ENCODE measurements around the gene TVP23C.

TVP23C gene

DNA sequence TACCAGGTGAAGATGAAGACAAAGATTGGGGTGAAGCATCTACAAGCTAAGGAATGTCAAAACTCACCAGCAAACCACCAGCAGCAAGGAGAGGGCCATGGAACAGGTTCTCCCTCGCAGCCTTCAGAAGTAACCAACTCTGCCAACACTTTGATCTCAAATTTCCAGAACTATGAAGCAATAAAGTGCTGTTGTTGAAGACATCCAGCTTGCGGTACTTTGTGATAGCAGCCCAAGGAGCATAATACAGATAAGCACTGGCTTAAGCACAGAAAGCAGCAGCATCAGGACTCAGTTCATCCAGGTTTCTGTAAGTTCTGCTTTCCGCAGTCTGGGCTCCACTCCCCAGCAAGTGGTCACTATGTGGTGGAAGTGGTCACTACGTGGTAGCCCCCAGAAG is 79.9 kb downstream of the TVP23C start:
- TF ChIP-seq POLR2AphosphoS5 (IDR thresholded peaks at IDR 0.05; ENCODE audit: low read depth, low read length) (no peak), POU2F2 (IDR thresholded peaks at IDR 0.05; ENCODE audit: low read depth, low read length) (no peak), POLR2A (IDR thresholded peaks at IDR 0.05; ENCODE audit: low read depth, low read length) (no peak)
- DNase-seq (ENCODE audit: insufficient read length, low spot score) (no peak), FAIRE-seq (no peak)

DNA sequence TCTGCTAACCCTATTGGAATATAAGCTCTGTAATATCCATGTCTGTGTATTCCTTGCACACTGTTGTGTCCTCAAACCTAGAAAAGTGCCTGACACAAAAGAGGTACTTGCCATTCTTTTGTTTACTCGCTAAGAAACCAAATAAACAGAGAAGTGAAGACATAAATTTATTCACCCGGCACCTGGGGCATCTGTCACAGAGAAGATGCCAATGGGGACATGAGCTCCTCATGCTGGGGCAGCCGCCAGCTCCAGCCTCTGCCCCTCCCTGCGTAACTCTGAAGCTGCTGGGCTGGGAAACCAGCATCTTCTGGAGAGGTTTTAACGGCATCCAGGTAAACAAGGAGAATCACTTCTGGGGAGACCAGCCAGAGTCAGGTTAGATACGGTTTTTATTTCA is 80.8 kb downstream of the TVP23C start:
- FAIRE-seq: no peak
- no peak for DNase-seq (ENCODE audit: insufficient read length, low spot score)
- TF ChIP-seq PAX5 (IDR thresholded peaks at IDR 0.05; ENCODE audit: insufficient read depth, low read length, severe bottlenecking) (no peak), POU2F2 (IDR thresholded peaks at IDR 0.05; ENCODE audit: low read depth, low read length) (no peak), TAF1 (IDR thresholded peaks at IDR 0.05; ENCODE audit: low read depth, low read length) (no peak), SPI1 (IDR thresholded peaks at IDR 0.05; ENCODE audit: low read depth, low read length) (no peak), POLR2AphosphoS5 (IDR thresholded peaks at IDR 0.05; ENCODE audit: low read depth, low read length) (no peak), POLR2A (IDR thresholded peaks at IDR 0.05; ENCODE audit: low read depth, low read length) (no peak)

DNA sequence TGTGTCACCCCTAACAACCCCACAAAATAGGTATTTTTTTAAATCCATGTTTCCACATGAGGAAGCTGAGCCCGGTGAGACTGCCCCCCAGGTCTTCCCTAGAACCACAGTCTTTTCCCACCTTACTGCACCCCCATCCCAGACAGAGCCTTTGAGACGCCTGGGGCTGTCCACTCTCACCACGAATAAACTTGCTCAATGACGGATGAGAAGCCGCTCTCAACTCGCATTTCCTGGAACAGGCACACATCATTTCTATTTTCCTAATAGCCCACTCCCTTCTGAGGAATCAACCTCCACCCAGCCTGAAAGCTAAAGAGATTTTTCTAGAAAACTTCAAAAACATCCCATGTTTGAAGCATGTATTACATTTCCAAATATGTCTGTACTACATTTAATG is 81.8 kb downstream of the TVP23C start:
- no peak for DNase-seq (ENCODE audit: insufficient read length, low spot score)
- TF ChIP-seq SPI1 (IDR thresholded peaks at IDR 0.05; ENCODE audit: low read depth, low read length) (no peak), POLR2A (IDR thresholded peaks at IDR 0.05; ENCODE audit: low read depth, low read length) (no peak), POLR2AphosphoS5 (IDR thresholded peaks at IDR 0.05; ENCODE audit: low read depth, low read length) (no peak), PAX5 (IDR thresholded peaks at IDR 0.05; ENCODE audit: insufficient read depth, low read length, severe bottlenecking) (no peak), TAF1 (IDR thresholded peaks at IDR 0.05; ENCODE audit: low read depth, low read length) (no peak)
- no peak for FAIRE-seq

- FAIRE-seq: no peak
- no peak for DNase-seq (ENCODE audit: insufficient read length, low spot score)
- TF ChIP-seq TAF1 (IDR thresholded peaks at IDR 0.05; ENCODE audit: low read depth, low read length) (no peak), POLR2AphosphoS5 (IDR thresholded peaks at IDR 0.05; ENCODE audit: low read depth, low read length) (no peak), POLR2A (IDR thresholded peaks at IDR 0.05; ENCODE audit: low read depth, low read length) (no peak), PAX5 (IDR thresholded peaks at IDR 0.05; ENCODE audit: insufficient read depth, low read length, severe bottlenecking) (no peak), POU2F2 (IDR thresholded peaks at IDR 0.05; ENCODE audit: low read depth, low read length) (no peak), SPI1 (IDR thresholded peaks at IDR 0.05; ENCODE audit: low read depth, low read length) (no peak)
Measured at GRCh38 chr17:15480204-15480603, 83.1 kb downstream of the TVP23C start.

- DNase-seq (ENCODE audit: insufficient read length, low spot score): no peak
- no peak for FAIRE-seq
- TF ChIP-seq PAX5 (IDR thresholded peaks at IDR 0.05; ENCODE audit: insufficient read depth, low read length, severe bottlenecking) (no peak), POU2F2 (IDR thresholded peaks at IDR 0.05; ENCODE audit: low read depth, low read length) (no peak), POLR2AphosphoS5 (IDR thresholded peaks at IDR 0.05; ENCODE audit: low read depth, low read length) (no peak), POLR2A (IDR thresholded peaks at IDR 0.05; ENCODE audit: low read depth, low read length) (no peak), SPI1 (IDR thresholded peaks at IDR 0.05; ENCODE audit: low read depth, low read length) (no peak), TAF1 (IDR thresholded peaks at IDR 0.05; ENCODE audit: low read depth, low read length) (no peak)
Measured at GRCh38 chr17:15479703-15480102, 83.6 kb downstream of the TVP23C start.

DNA sequence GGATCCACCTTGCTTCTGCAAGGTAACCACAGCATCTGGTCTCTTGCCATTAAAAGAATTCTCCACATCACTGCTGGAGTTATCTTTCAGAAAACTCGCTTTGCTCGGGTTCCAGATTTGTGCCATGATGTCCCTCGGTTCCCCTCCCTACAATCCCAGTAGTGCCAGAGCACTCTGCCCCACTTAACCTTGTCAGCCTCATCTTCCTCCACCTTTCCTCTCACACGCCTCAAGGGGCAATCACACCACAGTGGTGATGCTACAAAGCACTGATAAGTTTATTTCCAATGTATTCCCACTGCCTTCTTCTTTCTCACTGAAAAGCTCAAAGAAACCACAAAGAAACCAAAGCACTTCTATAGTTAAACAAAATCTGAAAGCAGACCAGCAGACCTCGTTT is 84.4 kb downstream of the TVP23C start:
- FAIRE-seq (no peak), DNase-seq (ENCODE audit: insufficient read length, low spot score) (no peak)
- TF ChIP-seq POLR2A (IDR thresholded peaks at IDR 0.05; ENCODE audit: low read depth, low read length) (no peak), POU2F2 (IDR thresholded peaks at IDR 0.05; ENCODE audit: low read depth, low read length) (no peak), PAX5 (IDR thresholded peaks at IDR 0.05; ENCODE audit: insufficient read depth, low read length, severe bottlenecking) (no peak), POLR2AphosphoS5 (IDR thresholded peaks at IDR 0.05; ENCODE audit: low read depth, low read length) (no peak), SPI1 (IDR thresholded peaks at IDR 0.05; ENCODE audit: low read depth, low read length) (no peak)

DNA sequence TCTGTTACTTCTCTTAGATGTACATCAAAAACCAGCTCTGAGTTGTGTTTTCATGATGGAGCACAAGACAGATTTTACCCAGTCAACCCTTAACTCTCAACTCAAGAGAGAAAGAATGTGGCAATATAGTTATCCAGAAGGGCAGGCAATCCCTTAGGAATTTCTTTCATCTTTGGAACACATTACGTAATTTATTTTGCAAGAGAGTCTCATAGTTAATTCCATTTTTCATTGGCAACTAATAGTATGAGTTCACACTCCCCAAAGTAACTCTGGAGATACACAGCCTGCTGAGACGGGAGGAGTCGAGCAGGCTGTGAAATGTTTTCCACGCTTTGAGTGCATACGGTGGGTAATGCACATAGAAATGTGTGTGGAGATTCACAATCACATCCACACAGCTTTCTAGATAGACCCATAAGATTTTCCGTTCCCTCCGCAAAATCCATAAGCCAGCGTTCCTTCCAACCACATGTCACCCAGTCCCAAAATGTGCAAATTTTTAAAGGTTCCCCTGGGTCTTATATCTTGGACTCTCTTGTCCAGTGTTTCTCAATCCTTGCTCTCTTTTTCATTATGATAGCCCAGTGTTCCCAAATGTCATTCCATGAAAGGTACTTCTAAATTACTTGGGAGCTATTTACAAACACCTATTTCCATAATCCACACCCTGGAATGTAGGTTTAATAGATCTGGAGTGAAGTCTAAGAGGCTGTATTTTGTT is 87.5 kb downstream of the TVP23C start:
- TF ChIP-seq POU2F2 (IDR thresholded peaks at IDR 0.05; ENCODE audit: low read depth, low read length) (no peak), TAF1 (IDR thresholded peaks at IDR 0.05; ENCODE audit: low read depth, low read length) (no peak), PAX5 (IDR thresholded peaks at IDR 0.05; ENCODE audit: insufficient read depth, low read length, severe bottlenecking) (no peak), SPI1 (IDR thresholded peaks at IDR 0.05; ENCODE audit: low read depth, low read length) (no peak), POLR2AphosphoS5 (IDR thresholded peaks at IDR 0.05; ENCODE audit: low read depth, low read length) (no peak), POLR2A (IDR thresholded peaks at IDR 0.05; ENCODE audit: low read depth, low read length) (no peak)
- DNase-seq (ENCODE audit: insufficient read length, low spot score) (no peak), FAIRE-seq (no peak)

GRCh38 chr17:15472891-15473290 is 90.4 kb downstream of the TVP23C start:
- TF ChIP-seq SPI1 (IDR thresholded peaks at IDR 0.05; ENCODE audit: low read depth, low read length): no peak
- no peak for TF ChIP-seq POU2F2 (IDR thresholded peaks at IDR 0.05; ENCODE audit: low read depth, low read length)
- TF ChIP-seq POLR2AphosphoS5 (IDR thresholded peaks at IDR 0.05; ENCODE audit: low read depth, low read length): no peak
- TF ChIP-seq TAF1 (IDR thresholded peaks at IDR 0.05; ENCODE audit: low read depth, low read length): no peak
- no peak for DNase-seq (ENCODE audit: insufficient read length, low spot score)
- FAIRE-seq: no peak

DNA sequence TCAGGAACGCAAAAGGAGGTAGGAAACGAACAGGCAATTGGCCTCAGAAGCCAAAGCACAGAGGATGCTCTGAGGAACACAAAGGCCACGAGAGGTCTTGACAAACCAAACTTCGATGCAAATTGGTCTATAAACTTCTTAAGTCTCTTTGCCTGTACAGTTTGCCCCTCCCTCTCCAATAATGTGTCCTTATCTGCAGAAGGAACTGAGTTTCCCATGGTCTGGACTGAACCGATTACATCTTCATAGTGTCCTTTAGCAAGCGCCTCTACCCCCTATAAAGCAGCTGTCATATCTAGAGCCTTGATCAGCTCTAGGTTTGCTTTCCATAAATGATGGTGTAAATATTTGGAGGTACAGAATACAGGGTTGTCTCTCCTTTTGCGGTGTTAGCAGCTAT is 92.7 kb downstream of the TVP23C start:
- TF ChIP-seq POU2F2 (IDR thresholded peaks at IDR 0.05; ENCODE audit: low read depth, low read length) (no peak), POLR2A (IDR thresholded peaks at IDR 0.05; ENCODE audit: low read depth, low read length) (no peak), SPI1 (IDR thresholded peaks at IDR 0.05; ENCODE audit: low read depth, low read length) (no peak), PAX5 (IDR thresholded peaks at IDR 0.05; ENCODE audit: insufficient read depth, low read length, severe bottlenecking) (no peak), POLR2AphosphoS5 (IDR thresholded peaks at IDR 0.05; ENCODE audit: low read depth, low read length) (no peak), TAF1 (IDR thresholded peaks at IDR 0.05; ENCODE audit: low read depth, low read length) (no peak)
- FAIRE-seq: no peak
- DNase-seq (ENCODE audit: insufficient read length, low spot score): no peak

- no peak for DNase-seq (ENCODE audit: insufficient read length, low spot score)
- no peak for FAIRE-seq
- TF ChIP-seq POLR2A (IDR thresholded peaks at IDR 0.05; ENCODE audit: low read depth, low read length) (no peak), SPI1 (IDR thresholded peaks at IDR 0.05; ENCODE audit: low read depth, low read length) (no peak)
Measured at GRCh38 chr17:15469260-15469659, 94.0 kb downstream of the TVP23C start.
